ENCODE results near the gene TMEM31. TPM values are rescaled to one million over a fixed set of nuclear protein-coding genes. Genes with fewer than 3 reads are reported as not detected.

Gene TMEM31
- total RNA-seq, result not detected
- long read RNA-seq, result 0 reads

GRCh38 chrX:103710609-103711008 is at the start of gene TMEM31:
Gene TMEM31 (plus strand): TSS chrX:103710909. CDS start chrX:103712259, 1,350 bp downstream.
- Histone ChIP-seq H3K4me1 (no peaks in the 10 kb centered on the region), H3K36me3 (no peaks in the 10 kb centered on the region), H3K9me3 (no peaks in the 10 kb centered on the region), H3K27ac (no peak within 1 kb of the TSS), H3K27me3 (ENCODE audit: low read depth) (no peaks in the 10 kb centered on the region), H3K4me3 (no peak within 1 kb of the TSS)
- intact Hi-C loops (cut with DNase I), result no loop called here
- TF ChIP-seq CTCF (IDR thresholded peaks at IDR 0.05), result no peak
- ATAC-seq, result no peak
- DNase-seq, result no peak

GRCh38 chrX:103663981-103664762 is 46.5 kb upstream of the TMEM31 start:
- no peaks in the 10 kb centered on the region for H3K36me3 ChIP-seq
- H3K27me3 ChIP-seq (ENCODE audit: low read depth), result no peaks in the 10 kb centered on the region
- no peak for TF ChIP-seq CTCF (IDR thresholded peaks at IDR 0.05)
- DNase-seq (no peak), ATAC-seq (no peak)
- intact Hi-C loops (cut with DNase I), result no loop called here
- H3K27ac ChIP-seq, result no peak overlapping the region
- H3K9me3 ChIP-seq, result no peaks in the 10 kb centered on the region
- no peaks in the 10 kb centered on the region for H3K4me1 ChIP-seq
- H3K4me3 ChIP-seq, result no peak overlapping the region

- no peaks in the 10 kb centered on the region for H3K27me3 ChIP-seq (ENCODE audit: low read depth)
- no peaks in the 10 kb centered on the region for H3K9me3 ChIP-seq
- H3K4me1 ChIP-seq, result no peaks in the 10 kb centered on the region
- H3K4me3 ChIP-seq, result no peak overlapping the region
- ATAC-seq, result no peak
- intact Hi-C loops (cut with DNase I), result no loop called here
- no peak overlapping the region for H3K27ac ChIP-seq
- no peak for DNase-seq
- TF ChIP-seq CTCF (IDR thresholded peaks at IDR 0.05), result no peak
- H3K36me3 ChIP-seq, result no peaks in the 10 kb centered on the region
Measured at GRCh38 chrX:103666202-103667107, 44.3 kb upstream of the TMEM31 start.

GRCh38 chrX:103669745-103670144 is 41.0 kb upstream of the TMEM31 start:
- intact Hi-C loops (cut with DNase I), result no loop called here

More at GRCh38 chrX:103669745-103670144, 41.0 kb upstream of the TMEM31 start:
- no peak for TF ChIP-seq CTCF (IDR thresholded peaks at IDR 0.05)
- ATAC-seq (no peak), DNase-seq (no peak)
- Histone ChIP-seq H3K27ac (no peak overlapping the region), H3K36me3 (no peaks in the 10 kb centered on the region), H3K4me3 (no peak overlapping the region), H3K9me3 (no peaks in the 10 kb centered on the region), H3K27me3 (ENCODE audit: low read depth) (no peaks in the 10 kb centered on the region), H3K4me1 (no peaks in the 10 kb centered on the region)

All from lower lobe of right lung (tissue), 2 donors.